Right kidney (tissue), 1 donor: ENCODE results near the gene SYNJ2.
A peak's percentile ranks its signal among the peaks of the same experiment; 100 is the strongest.

ENCODE experiments used
- DNase-seq: peaks from one replicate; pipeline ENCODE4 v3.0.0-alpha.2; 2016

SYNJ2 gene

GRCh38 chr6:158061709-158062461 lies 80.2 kb downstream of the SYNJ2 start:
- DNase-seq, result no peak

- no peak for DNase-seq
Measured at GRCh38 chr6:158063736-158064135, 82.1 kb downstream of the SYNJ2 start.

GRCh38 chr6:158064725-158065251 lies 83.1 kb downstream of the SYNJ2 start:
- DNase-seq, result no peak

GRCh38 chr6:158066136-158066781 lies 84.6 kb downstream of the SYNJ2 start:
- DNase-seq, result no peak

DNA sequence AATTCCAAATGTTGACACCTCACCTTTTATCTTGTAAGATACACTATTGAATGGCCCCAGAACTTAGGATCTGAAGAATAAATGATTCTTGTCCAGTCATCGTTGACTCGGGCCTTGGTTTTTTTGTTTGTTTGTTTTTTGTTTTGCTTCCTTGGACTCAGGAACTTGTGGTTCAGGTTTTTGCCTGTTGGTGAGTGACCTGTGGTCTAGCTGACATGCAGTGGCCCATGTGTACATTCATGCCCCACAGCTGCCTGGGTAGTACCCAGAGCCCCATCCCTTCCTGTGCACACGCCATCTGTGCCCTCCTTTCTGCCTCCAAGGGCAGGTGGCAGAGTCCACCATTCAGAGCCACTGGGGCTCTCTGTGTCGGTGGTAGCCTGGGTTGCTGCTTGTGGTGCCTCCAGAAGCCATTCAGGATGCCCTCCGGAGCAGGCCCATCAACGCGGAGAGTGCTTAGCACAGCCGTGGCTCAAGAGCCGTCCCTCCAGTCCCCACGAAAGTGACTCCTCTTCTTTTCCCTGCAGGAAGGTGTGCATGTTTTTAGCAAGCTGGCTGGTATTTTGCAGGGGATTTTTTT lies 85.9 kb downstream of the SYNJ2 start:
- DNase-seq, result no peak

GRCh38 chr6:158068156-158068892 lies 86.7 kb downstream of the SYNJ2 start:
- no peak for DNase-seq

- DNase-seq, result no peak
Measured at GRCh38 chr6:158068893-158069799, 87.5 kb downstream of the SYNJ2 start.

GRCh38 chr6:158069800-158070195 lies 88.1 kb downstream of the SYNJ2 start:
- no peak for DNase-seq

DNA sequence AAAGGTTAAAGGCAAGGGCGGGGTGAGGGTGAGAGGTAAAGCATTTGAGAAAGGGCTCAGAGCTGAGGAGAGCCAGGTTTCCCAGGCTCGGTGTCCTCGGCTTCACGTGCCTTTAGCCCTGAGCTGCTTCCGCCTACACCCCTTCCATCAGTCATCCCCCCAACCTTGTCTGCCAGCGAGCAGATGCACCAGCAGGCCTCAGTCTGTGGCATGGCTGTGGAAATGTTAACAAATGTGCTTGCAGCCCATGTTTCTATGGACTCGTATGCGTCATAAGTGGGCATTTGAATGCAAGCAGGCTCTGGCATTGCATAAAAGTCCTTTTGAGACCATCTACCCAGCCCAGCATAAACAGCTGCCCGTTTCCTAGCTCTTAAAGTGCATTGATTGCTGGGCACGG lies 88.8 kb downstream of the SYNJ2 start:
- DNase-seq, result no peak

DNA sequence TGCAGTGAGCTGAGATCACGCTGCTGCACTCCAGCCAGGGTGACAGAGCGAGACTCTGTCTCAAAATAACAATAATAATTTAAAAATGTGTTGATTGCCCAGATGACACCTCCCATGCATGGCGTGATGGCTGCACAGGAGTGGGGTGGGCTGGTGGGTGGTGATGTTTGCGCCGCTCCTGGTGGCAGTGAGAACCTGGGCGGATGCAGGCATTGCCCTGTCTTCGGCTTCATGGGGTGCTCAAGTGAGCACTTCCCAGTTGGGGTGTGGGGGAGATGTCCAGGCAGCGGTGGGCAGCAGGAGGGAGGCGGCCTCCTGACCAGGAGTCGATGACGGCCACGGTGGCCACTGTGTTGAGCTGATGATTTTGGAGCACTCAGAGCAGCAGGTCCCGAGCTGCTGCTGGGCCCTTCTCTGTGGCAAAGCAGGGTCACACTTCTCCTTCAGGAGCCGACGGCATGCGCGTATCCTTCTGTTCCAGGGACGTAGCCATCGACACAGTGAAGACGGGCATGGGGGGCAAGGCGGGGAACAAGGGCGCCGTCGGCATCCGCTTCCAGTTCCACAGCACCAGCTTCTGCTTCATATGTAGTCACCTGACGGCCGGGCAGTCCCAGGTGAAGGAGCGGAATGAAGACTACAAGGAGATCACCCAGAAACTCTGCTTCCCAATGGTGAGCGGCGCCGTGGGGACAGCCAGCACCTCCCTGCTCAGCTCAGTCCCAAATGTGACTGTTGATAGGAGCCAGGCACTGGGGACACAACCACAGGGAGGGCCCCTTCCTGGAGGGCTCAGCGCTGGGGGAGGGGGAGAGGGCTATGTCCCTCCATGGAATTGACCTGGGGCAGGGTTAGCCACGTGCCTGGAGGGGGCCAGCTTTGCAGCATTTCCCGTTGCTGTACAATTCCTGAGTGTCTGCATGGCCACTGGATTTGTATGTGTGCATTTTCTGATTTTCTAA lies 89.7 kb downstream of the SYNJ2 start:
- no peak for DNase-seq

GRCh38 chr6:158072083-158072721 lies 90.5 kb downstream of the SYNJ2 start:
- DNase-seq, result peak; percentile 64

DNA sequence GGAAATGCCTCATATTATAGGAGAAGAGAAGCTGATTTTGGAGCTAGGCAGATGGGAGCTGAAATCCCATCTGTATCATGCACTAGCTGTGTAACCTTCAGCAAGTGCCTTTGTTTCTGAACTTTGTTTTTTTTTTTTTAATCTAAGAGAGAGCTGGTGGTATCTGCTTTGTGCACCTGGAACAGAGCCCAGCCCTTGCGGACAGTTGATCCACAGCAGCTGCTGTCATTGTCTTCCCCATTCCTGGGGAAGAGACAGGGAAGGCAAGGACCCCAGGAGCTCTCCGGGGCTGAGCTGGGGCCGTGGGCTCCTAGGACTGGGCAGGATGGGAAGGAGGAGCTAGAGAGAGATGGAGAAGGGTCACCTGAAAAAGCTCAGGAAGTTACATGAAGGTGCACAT lies 92.1 kb downstream of the SYNJ2 start:
- no peak for DNase-seq

- DNase-seq, result no peak
Measured at GRCh38 chr6:158076548-158076947, 94.9 kb downstream of the SYNJ2 start.

- no peak for DNase-seq
Measured at GRCh38 chr6:158077676-158078075, 96.0 kb downstream of the SYNJ2 start.

DNA sequence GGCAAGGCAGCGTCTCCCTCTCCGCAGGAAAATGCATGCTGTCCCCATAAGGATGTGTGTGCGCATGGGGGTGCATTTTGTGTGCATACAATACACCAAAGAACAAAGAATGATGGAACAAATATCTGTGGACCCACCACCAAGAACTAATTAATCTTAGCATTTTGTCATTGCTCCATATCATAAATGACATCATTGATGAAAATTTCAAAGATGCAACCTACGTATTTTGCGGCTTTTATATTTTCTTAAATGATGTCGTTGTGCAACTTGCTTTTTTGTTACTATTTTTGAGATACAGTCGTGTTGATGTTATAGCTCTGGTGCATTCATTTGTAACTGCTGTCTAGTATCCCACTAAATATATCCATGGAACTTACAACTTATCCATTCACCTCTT lies 96.7 kb downstream of the SYNJ2 start:
- DNase-seq, result no peak

GRCh38 chr6:158080849-158081656 lies 99.4 kb downstream of the SYNJ2 start:
- DNase-seq, result no peak

DNA sequence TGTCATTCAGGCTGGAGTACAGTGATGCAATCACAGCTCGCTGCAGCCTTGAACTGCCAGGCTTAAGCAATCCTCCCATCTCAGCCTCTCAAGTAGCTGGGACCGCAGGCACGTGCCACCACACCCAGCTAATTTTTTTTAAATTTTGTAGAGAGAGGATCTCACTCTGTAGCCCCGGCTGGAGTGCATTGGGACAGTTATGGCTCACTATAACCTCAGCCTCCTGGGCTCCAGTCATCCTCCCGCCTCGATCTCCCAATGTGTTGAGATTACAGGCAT lies 99.9 kb downstream of the SYNJ2 start:
- no peak for DNase-seq

DNA sequence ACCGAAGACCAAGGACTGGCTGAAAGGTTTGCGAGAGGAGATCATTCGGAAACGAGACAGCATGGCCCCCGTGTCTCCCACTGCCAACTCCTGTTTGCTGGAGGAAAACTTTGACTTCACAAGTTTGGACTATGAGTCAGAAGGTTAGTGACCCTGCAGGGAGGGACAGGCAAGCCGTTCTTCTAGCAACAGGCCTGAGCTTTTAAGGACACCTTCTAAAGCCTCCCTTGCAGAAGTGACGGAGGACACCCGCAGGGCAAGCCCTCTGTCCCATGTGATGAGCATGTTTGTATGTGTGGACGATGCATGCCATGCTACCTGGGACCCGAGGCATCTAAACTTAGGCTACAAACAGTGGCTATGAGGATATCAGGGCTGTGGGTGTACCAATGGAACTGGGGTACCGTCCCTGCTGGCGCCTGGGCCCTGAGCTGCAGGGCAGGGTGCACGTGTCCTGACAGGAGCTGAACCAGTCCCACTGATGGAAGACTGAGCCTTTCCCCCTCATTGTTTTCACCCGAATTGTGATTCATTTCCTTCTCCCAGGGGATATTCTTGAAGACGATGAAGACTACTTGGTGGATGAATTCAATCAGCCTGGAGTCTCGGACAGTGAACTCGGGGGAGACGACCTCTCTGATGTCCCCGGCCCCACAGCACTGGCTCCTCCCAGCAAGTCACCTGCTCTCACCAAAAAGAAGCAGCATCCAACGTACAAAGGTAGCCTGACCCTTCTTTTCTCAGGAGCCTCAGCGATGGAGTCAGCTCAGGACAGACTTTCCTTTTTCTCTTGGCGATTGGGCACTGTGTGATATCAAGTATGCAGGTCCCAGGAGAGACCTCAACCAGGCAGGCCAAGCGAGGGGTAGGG lies 102.0 kb downstream of the SYNJ2 start:
- no peak for DNase-seq
